SKM-1 treated with dmso at 0.1 percent for 144 hours (cell line): ENCODE results near the gene PDGFRB.

Source experiments
- DNase-seq: peaks from one replicate; lab custom pipeline; 2025; ENCODE audit not compliant: unreplicated experiment; lab: John Stamatoyannopoulos, UW

PDGFRB gene

DNA sequence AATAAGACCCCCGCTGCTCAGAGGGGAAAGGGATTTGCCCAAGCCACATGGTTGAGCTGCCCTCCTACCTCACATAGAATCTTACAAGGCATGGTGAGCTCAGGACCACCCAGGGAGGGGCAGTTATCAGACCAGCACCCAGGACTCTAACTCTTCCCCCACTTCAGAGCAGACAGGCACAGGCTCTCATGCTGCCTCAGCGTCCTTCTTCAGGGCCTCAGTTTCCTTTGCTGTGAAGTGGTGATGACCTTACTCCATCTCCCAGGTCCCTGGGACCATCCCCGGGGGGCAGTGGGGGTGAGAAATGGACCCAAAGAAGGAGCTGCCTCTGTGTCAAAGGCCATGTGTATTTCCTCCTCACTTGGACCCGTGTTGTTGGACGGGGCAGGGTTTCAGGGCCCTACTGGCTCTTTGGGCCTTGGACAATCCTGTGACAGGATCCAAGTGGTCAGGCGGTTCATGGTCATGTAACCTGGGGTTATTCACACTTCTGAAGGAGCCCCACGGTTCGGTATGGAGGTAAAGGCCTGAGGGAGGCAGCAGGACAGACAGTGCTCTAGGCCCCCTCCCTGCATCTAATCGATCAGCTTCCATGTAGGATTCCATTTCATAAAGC lies 37.6 kb downstream of the PDGFRB start:
- no peak for DNase-seq

DNA sequence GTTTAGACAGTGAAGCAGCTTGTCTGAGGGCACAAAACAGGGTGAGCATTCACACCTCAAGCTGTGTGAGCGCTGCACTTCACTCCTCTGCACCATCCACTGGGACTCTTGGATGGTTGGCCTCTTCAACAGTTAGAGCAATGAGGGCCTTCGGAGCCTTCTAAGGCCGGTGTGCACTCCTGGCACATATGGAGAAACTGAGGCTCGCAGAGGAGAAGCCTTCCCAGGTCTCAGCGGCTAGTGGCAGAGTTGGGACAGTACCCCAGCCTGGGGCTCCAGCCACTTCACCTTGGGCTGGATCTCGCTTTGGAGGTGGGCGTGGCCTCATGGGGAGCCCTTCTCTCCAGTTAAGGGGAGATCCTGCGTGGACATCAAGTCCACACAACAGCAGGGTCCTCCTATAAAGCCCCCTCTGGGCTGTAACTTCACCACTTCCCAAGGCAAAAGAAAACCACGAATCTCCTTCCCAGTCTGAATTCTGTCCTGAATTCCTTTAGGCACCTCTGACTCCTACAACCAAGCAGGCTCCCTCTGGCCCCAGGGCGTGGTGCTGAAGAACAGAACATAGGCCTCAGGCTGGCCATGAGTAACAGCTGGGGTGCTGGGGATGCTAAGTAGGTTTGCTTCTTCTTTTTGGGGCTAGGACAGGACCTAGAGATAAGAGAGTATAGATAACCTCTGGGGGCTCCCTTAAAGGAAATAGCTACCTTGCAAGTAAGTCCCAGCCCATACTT lies 38.8 kb downstream of the PDGFRB start:
- DNase-seq: no peak

DNA sequence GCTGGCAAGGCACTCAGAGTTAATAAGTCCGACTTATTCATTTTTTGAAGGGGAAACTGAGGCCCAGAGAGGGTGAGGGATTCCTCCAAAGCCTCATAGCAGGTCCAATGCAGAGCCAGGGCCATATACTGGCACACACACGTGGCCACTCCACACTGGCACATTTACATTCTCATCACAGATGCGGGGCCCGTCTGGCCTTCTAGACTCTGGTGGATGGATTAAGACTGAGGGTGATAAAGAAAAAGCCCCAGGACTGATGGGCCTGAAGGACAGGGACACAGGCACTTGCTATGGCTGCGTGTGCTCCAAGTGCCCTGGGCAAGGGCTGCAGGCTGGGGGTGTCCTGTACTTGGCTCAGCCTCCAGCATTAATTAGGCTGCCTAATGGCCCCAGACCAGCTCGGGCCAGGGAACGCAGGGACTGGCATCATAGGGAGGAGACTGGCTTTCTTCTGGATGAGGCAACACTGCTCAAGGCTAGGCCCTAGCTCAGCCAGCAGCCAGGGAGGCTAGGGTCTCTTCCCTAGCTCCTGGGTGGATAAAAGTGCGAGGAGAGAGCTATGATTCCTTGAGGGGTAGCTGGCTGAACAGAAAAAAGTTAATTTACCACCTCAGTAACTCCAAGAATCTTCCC lies 40.8 kb downstream of the PDGFRB start:
- DNase-seq: no peak

DNA sequence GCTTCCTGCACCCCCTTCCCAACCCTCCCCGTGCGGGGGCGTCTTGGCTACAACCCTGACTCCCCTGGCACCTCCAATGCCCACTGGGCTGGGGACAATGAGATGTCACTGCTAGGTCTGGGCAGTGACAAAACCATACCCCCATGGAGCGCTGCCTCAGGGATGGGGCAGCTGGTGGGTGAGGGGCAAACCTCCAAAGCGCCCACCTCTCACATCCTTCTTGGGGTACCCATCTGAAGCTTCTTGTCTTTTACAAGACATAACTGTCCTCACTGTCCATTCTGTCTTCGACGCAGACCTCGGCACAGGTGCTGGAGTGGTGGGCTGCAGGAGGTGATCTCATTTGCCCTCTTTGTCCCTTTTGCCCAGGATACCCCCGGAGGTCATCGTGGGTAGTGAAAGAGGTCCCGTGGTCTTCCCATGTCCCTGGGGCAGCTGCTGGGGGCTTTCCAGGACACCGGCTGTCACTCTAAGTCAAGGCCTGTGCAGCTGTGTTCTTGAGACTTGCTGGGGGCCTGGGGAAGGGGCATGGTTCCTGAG lies 41.5 kb downstream of the PDGFRB start:
- no peak for DNase-seq

DNA sequence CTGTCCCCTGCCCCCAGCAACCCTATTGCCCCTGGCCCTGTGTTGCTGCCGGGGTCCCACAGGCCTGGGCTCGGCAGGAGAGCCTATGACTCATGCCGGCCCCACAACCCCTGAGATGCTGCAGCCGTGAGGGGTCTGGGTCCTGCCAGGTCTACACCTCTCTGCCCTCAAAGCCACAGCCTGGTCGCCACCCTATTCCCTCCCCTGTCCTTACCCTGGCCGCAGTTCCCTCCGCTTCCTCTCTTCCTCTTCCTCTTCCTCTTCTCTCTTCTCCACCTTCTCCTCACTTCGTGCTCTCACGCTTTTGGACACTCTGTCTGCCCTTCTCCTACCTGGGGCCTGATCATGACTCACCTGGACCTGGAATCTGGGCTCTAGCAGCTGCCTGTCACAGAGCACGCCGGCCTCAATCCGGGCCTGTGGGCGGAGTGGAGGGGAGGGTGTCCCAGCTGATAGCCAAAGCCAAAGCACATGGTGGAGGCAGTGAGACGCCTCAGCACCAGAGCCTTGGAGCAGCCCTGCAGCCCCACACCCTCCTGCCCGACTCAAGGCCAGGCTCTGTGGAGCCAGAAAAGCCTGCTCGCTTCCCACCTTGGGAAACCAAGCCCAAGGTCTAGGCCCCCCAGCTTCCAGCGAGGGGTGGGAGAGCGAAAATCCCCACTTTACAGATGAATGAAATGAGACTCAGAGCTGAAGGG lies 42.4 kb downstream of the PDGFRB start:
- peak; percentile 50 for DNase-seq

DNA sequence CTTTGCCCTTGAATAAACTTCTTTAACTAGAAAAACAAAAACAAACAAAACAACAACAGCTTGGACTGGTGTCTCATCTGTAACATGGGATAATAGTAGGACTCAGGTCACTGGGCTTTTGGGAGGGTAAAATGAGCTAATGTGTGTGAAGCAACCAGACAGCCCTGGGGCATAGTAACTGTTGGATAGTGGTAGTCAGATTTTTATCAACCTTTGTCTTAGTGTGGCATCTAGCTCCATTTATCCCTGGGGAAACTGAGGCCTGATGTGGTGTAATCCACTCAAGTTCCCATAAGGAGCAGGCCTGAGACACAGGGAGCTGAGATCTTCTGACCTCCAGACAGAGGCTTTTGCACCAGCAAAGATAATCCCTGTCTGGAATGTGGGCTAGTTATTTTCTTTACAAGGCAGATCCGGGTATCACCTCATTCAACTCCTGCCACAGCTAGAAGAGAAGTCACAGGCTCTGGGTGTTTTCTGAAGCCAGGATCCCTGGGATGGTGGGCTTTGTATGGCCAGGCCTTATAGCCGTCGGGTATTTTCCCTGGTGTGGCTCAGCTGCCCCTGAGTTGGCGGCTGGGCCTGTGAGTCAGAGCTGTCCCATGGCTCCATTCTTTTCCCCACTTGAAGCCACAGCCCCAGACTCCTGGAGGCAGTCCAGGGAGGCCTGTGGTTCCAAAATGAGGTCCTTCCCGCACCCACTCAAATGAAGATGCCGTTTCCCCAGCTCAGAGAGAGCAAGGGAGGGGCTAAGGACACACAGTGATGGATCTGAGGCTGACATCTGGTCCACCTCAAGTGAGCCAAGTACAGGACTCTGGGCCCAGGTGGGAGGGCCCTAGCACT lies 43.2 kb downstream of the PDGFRB start:
- no peak for DNase-seq

DNA sequence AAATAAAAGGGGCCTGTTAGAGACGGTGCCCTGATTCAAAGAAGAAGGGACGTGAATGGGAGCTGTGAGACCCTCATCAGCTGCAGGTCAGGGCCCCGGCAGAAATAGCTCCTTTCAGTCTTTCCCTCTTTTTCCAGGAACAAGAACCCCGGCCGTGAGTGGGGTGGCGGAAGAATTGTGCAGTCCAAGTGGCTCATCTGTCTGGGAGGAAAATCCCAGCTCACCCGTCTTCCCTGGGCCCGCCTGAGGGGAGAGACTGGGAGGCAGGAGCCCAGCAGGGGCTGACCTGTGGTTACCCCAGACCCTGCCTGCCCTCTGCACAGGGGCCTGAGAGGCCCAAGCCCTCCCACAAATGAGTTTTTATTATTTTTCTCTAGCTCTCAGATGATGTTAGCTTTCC lies 44.5 kb downstream of the PDGFRB start:
- no peak for DNase-seq

DNA sequence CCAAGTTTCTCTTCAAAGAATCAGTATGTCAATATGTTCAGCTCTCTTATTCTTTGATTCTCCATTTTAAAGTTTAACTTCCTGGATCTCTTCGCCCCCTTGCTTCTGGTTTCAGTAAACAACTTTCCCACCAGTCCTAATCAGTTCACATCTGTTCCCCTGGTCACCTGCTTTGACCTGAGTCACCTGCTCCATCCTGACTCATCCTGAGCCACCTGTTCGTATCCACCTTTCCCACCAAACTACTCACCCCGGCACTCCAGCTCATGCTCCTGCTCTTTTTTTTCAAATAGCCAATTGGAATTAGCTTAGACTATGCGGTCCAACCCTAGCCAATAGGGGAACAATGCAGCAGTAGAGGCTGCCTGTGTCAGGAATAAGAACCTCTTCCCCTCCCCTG lies 45.7 kb downstream of the PDGFRB start:
- no peak for DNase-seq

DNA sequence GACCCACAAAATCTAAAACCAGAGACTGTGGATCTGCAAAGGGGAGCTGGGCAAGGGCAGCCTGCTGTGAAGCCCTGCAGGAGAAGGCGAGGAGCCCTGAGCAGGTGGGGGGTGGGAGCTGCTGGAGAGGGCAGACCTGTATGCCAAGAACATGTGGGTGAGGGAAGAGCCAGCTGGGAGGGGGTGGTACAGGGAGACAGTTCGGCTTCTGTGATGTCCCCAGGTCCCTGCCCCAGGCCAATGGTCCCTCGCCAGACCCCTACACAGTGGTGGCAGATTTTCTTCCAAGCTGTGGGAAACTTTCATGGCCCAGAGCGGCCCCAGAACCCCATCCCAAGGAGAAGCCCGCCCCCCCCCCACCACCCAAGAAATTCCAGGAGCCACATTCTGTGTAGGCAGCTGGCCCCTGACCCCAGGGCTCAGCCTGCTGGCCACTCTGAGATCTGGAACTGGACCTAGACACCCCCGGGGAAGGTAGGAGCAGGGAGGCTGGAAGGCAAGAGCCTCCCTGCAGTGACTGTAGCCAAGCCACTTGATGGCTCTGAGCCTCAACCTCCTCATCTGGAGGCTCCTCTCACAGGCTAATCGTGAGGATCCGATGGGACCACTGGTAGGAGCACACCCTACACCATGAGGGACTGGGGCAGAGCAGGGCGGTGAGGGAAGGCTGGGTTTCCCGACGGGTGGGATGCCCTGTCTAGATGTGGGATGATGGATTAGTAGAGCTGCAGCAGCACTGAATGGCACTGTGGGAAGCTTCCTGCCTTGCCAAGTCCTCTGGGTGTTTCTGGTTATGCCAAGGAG lies 46.7 kb downstream of the PDGFRB start:
- DNase-seq: no peak

DNA sequence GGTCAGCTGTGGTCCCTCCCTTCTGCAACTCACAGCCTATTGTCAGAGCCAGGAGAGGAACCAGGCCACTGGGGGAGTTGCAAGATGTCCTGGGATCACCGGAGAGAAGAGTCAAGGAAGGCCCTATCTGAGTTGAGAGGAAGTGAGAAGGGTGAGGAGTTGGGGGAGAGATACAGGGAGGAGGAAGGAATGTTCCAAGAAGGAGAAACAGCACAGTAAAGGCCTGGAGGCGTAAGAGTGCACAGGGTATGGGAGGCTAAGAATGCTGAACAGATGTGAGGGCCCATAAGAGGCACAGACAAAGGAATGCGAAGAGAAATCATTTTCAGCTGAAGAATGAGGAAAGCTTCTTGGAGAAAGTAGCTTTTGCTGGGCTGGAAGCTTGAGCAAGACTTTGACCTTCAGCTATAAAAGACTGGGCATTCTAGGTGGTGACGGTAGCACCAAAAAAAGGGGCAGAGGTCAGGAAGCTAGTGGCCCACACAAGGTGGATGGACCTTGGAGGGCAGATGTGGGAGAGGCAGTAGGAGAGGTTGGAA lies 47.7 kb downstream of the PDGFRB start:
- no peak for DNase-seq

DNA sequence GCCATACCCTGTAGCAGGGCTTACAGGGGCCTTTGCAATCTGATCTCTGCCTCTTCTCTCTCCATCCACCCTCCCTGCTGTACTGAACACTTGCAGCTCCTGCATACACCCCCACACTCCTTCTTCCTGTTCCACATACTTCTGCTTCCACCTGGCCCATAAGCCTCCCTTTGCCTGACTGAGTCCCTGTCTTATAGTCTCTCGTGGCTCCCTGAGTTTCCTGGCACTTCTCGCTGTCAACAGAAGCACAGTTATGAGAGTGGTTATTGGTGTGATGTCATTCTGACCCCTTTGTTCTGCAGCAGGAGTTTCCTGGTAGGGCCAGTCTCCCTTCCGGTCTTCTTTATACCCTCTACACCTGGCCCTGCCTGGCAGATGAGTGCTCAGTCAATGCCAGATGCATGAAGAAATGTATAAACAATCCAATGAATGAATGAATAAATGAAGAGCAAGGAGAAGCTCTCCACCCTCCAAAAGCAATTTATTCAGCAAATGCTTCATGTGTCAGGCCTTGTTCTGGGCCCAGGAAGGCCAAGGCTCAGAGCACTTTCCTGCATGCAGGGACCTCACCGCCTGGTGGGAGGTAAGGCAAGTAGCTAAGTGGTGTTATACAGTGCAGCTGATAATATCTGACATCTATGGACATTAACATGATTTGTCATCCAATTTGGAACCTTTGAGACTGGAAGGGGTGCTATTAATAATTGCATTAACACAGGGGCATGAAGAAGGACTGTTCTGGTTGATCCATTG lies 48.8 kb downstream of the PDGFRB start:
- DNase-seq: peak; percentile 33

DNA sequence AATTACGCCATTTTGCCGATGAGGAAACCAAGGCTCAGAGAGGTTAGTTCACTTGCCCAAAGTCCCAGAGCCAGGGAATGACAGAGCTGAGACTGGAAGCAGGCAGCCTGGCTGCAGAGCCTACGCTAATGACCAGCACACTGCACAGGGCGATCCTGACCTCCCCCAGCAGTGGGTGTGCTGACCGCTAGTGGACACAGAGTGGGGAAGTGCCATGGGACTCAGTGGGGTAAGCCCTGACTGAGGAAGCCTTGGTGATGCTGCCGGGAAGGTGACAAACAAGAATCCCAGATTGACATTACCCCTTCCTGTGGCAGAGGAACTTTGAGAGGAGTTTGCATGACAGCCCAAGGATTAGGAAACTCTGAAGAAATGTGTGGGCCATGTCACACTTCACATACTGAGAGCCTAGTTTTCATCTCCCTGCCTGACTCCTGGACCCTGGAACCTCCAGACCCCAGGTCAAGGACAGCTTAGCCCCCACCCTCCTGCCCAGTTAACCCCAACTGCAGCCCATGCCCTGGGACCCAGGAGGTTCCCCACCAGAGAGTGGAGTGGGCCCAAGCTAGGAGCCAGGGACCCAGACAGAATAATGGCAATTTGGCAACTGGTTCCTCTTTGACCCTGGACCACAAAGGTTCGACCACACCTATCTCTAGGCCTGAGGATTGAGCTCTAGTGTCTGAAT lies 49.6 kb downstream of the PDGFRB start:
- DNase-seq: peak; percentile 28

DNA sequence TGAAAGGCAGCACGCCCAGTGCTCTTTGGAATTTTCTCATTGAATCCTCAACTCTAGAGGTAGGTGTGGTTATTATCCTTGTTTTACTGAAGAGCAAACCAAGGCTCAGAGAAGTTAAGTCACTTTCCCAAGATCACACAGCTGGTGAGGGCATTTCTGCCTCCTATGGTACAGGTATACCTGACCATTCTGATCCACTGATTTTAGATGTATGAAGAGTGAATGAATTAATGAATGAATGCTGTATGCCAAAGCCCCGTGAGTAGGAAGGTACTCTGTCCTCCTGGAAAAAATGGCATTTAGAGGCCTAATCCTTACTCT lies 51.1 kb downstream of the PDGFRB start:
- DNase-seq: no peak

DNA sequence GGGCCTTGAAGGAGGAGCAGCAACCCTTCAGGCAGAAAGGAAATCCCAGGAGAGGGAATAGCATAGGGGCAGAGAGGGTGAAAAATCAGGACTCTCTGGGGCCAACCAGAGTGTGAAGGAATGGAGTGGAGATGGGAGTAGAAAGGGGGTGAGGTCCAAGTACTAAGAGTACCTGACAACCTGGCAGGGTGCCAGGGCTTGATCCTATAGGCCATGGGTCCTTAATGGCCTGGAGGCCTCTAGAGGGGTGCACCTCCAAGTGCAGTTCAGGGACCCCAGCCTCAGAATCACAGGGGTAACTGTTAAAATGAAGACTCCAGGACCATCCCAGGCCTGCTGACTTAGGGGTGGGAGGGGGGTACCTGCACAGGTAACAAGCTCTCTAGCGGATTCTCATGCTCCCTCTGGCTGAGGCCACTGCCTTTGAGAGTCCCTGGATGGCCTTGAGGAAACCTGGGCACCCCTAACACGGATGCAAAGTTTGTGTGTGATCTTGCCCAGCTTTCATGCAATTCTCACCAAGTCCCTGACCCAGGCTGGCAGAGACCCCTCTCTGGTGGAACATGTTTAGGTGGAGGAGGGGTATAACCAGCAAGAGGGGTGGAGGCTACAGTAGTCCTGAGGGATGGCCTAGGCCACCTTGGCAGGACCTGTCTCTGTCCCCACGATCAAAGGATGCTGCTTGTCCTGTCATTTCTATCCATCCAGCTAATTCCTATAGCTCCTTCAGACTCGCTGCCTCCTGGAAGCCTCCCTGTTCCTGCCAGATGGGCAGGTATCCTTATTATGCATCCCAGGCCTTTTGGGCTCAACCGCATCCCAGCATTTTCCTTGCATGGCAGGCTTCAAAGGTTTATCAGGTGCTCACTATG lies 51.7 kb downstream of the PDGFRB start:
- DNase-seq: no peak

DNA sequence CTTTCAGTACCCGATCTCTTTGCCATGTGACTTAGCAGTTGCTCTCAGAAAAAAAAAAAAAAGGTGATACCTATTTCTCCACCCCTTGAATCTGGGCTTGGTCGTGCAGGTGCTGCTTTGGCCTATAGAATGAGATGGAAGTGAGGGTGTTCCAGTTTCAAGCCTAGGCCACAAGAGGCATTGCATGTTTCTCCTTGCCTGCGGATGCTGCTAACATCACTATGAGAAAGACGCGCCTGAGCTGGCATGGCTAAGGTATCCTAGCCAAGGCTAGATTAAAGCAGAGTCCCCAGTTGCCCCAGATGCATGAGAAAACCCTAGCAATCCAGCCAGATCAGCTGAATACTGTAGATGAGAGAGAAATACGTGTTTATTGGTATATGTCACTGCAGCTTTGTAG lies 54.6 kb downstream of the PDGFRB start:
- no peak for DNase-seq

DNA sequence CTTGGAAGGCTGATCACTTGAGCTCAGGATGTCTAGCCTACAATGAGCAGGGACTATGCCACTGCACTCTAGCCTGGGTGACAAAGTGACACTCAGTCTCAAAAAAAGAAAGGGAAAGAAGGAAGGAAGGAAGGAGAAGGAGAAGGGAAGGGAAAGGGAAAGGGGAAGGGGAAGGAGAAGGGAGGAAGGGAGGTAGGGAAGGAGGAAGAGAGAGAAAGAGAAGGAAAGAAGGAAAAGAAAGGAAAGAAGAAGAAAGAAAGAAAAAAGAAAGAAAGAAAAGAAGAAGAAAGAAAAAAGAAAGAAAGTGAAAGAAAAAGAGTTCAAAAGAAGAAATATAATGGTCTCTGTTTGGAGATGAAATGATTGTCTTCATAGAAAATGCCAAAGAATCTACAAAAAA lies 58.5 kb downstream of the PDGFRB start:
- DNase-seq: no peak

DNA sequence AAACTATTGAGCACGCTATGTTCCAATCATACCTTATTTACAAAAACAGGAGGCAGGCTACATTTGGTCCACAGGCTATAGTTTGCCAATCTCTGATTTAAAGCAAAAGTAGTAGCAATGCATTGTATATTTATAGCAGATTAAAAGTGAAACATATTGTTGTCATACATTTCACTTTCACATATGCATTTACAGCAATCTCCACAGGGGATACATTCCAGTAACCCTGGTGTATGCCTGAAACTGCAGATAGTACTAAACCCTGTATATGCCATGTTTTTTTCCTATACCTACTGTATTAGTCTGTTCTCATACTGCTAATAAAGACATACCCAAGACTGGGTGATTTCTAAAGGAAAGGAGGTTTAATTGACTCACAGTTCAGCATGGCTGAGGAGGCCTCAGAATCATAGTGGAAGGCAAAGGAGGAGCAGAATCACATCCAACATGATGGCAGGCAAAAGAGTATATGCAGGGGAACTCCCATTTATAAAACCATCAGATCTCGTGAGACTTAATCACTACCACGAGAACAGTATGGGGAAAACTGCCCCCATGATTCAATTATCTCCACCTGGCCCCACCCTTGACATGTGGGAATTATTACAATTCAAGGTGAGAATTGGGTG lies 63.4 kb downstream of the PDGFRB start:
- no peak for DNase-seq
